CD4-positive, alpha-beta T cell treated with Interleukin-12 subunit alpha and Interleukin-12 subunit beta, for 1 hour (primary cell): ENCODE data around the gene RIMOC1.
"Not testable (repeated sequence)": the region's sequence is repeated elsewhere in the genome, so short reads cannot be mapped to it uniquely, and the experiment has no call there.

ENCODE experiments used
- DNase-seq: peaks from one replicate; pipeline ENCODE4 v3.0.0-alpha.2; 2020

RIMOC1 gene

DNA sequence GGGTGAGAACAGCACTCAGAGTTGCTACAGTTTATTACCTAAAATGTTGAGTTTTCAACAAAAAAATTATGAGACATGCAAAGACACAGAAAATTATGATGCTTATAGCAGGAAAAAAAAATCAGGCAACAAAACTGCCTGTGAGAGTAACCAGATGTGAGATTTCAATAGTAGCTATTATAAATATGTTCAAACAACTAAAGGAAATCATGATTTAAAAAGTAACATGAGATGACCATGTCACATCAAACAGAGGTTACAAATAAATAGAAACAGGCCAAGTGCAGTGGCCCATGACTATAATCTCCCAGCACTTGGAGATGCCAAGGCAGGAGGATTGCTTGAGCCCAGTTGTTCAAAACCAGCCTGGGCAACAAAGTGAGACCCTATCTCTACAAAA is 12.1 kb upstream of the RIMOC1 start:
- no peak for DNase-seq

DNA sequence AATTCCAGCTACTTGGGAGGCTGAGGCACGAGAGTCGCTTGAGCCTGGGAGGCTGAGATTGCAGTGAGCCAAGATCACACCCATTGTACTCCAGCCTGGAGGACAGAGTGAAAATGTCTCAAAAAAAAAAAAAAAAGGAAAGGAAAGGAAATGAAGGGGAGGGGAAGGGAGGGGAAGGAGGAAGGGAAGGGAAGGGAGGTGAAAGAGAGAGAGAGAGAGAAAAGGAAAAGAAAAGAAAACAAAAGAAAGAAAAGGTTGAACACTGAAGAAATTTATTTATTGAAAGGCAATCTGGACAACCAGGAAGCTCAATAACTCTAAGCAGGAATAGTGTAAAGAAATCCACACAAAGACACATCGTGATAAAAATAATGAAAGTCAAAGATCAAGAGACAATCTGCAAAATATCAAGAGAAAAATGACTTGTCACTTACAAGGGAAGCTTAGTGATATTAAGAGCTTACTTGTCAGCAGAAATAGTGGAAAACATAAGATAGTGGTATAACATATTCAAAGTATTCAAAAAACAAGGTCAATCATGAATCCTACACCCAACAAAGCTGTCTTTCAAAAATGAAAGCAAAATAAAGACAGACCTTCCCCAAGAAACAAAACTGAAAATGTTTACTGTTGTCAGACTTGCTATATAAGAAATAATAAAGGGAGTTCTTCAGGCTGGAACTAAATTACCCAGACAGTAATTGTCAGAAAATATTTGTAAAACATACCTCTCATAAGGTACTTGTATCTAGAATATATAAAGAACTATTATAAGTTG is 10.9 kb upstream of the RIMOC1 start:
- no peak for DNase-seq

DNA sequence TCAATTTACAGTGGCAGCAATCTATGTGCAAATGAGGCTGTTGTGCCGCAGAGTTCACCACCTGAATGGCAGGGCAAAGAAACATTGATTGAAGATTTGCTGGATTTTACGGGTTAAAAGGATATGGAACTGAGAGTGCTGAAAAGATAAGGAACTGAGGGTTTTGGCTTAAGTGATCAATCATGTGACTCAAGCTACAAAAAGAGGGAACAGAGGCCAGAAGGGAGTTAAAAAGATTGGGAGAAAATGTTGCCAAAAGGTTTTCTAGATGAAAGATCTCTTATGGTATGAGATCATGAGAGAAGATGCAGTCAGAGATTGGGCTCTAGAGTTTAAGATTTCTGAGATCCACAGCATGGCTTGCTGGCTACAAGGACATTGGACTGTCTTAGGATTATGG is 7.9 kb upstream of the RIMOC1 start:
- no peak for DNase-seq

DNA sequence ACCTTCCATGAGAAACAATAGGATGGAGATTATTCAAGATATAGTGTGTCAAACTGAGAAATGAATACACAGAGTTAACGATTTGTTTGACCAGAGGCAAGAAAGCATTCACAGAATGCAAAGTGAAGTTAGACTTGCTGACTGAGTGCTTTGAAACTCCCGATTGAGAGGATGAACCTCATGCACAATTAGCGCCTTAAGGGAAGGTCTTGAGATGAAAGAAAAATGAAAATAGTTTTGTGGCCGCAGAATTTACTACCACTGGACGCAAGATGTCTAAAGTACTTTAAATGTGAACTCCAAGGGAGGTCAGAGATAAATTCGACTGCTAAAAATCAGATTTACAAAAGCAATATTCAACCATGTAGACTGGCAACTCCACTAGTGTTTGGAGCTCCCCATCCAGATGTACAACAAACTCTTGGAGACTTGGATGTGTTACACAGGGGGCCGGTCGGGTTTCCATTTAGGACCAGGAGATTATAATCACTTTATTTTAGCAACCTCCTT is 707 bp upstream of the RIMOC1 start:
- DNase-seq, result no peak

DNA sequence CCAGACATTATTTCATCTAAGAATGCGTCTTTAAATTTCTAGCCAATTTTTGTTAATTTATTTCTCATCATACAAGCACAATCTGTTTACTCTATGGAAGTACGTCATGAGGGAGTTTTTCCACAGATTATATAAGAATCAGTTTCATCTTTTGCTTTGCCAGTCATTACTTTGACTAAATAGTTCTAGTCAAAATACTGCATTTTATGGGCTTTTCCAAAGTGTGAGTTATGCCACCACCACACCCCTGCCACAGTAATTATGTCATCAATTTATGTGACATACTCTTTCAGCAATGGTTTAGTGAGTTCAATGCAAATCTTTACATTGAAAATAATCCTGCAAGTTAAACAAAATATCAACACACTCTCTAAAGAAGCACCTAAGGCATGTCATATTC is 2.0 kb downstream of the RIMOC1 start:
- no peak for DNase-seq

DNA sequence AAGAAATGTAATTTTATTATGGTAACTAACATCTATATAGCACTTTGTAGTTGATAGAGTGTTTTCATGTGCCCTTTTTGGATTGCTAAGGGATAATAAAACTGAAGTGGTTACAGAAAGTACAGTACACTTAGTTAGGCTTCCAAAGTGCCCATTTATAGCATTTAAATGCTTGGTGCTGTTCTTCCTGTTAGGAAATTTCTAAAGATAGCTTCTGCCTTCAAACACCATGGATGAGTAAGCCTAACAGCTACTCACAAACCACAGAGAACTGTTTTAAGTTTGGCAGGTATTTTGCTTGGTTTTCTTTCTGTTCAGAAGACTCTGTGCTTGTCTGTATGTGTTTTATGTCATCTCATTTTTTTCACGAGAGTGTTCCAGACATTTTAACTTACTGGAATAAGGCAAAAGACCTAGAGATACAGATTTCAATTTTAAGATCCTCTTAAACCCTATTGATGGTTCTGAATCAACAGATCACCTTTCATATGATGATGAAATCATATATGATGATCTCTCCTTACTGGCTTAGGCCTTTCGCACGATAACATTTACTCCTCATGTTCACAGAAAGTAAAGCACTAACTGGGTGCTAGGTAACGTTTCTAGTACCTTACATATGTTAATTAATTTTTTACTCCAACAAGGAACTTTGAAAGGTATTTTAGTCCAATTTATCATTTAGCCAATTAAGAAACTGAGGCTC is 4.4 kb downstream of the RIMOC1 start:
- no peak for DNase-seq

DNA sequence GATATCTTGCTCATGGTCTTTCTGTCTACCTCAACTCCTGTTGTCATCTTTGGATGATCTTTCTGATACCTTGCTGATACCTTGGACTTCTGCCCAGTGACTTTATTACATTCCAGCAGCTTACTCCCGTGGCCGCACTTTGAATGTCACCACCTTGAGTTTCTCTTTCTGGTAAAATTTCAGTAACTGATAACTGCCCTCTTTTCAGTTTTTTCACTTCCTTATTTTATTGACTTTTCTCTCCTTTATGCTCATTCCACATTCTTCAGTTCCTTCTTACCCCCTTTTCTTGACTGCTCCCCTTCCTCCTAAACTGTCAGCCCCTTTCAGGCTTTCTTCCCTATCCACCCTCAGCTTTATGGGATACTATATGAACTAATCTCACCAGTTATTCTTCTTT is 14.0 kb downstream of the RIMOC1 start:
- no peak for DNase-seq

DNA sequence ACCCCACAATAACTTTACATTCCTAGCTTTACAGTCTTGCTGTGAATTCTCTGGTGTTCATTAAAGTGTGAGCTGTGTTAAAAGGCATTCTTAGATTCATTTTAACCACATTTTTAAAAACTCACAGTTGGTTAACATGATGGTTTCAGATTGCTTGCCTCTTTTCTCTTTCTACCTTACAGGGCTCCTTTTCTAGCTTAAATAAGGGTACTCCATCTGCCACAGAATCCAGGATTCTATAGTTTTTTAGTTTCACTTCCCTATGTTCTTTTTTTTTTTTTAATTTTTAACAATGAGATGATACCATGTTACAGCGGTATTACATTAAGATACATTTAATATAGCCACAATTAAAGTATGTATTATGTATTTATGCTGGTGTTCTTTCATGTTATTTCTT is 17.0 kb downstream of the RIMOC1 start:
- no peak for DNase-seq

DNA sequence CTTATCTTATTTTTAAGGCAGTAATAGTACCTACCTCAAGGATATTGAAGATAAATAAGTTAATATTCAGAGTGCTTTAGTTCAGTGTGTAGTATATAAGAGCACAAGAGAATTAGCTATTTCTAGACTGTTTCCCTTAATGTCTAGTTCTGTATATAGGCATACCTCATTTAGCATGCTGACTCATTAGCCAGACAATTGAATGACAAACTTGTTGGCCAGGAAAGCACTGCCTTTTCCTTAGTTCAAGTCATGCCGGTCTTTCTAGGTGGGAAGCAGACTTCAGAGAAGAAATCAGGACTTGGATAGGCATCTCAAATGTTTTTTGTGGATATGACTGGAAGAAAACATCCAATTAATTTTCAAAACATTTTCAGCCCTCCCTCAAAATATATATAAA is 17.7 kb downstream of the RIMOC1 start:
- DNase-seq, result no peak

DNA sequence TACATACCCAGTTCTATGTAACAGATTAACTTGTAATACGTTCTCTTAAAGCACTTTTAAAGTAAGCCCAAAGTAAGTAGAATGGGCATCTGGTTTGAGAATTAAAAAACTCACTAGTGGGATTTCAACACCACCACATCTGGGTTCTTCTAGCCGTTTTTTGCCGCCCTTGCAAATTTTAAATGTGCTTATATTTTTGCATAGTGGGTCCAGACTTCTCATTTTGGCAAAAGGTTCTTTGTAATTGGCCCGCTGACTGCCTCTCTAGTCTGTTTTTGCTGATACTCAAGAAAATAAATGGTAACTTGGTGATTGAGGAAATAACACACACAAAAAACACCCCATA is 20.4 kb downstream of the RIMOC1 start:
- no peak for DNase-seq

DNA sequence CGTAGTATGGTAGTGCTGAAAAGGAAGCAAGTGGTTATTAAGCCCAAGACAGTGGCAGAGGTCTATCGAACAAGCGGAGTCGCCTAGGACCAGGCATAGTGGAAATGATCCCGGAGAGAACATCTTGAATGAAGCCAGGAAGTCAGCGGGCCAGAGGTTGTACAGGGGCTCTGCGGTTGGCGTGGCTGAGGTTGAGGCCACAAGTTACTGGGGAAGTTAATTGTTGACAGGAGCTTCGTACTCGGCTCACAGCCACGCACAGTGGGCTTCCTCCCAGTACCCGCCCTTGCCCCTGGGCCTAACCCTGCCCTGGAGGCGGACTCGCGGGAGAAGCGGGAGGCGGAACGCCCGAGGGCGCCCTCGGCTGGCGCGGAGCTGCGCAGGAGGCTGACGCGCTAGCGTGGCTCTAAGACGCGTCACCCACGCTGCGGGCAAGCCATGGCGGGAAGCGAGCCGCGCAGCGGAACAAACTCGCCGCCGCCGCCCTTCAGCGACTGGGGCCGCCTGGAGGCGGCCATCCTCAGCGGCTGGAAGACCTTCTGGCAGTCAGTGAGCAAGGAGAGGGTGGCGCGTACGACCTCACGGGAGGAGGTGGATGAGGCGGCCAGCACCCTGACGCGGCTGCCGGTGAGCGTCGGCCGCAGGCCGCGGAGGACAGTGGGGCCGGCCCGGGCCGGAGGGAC is 20.9 kb downstream of the RIMOC1 start, which contains the start of gene FBXO4:
TSS of gene FBXO4 (plus strand) at position 410 of the 683 bp plus-strand sequence. CDS start at position 439, 29 bp downstream.
- peak; percentile 89 for DNase-seq

DNA sequence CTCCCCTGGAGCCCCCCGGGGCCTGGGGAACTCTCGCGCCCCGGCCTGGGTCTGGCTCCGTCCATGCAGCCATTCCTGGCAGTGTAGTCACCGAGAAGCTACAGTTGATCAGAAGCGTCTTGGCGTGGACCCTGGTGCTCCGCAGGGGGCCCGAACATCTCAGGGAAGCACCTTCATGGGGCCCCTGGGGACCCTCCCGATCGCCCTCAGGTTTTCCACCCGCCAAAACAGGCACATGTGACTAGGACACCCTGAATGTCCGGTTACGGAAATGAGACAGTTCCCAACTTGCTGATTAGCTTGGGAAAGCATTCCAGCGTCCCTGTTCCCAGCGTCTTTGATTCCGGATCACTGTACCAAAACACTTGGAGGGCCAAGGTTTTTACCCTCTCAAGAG is 21.4 kb downstream of the RIMOC1 start:
- no peak for DNase-seq

DNA sequence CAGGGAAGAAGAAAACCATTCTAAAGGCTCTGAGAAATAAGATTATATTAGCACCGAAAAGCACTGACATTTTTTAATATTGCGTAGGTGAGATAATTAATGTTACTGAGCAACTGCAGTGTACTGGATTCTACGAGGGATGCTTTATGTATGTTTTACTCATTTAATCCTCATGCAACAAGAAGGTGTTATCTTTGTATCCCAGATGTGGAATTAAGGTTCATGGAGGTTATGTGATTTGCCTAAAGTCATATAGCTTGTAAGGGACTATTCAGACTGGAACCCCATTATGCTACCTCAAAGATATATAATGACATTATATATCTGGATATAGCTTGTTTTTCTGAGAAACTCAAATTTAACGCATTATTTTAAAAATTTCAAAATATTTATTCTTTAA is 23.5 kb downstream of the RIMOC1 start:
- no peak for DNase-seq

DNA sequence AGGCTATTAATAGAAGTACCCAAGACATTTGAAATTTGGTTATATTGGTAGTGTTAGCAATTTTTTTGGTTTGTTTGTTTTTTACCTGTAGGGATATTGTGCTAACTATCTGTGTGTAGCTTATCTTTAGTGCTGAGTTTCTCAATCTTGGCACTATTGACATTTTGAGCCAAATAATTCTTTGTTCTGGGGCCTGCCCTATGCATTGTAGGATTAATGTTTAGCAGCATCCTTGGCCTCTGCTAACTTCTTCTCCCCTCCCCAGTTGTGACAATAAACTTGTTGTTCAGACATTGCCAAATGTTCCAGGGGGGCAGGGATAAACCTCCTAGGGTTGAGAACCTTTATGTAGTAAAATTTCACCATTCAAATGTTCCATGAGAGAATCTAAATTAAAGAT is 24.9 kb downstream of the RIMOC1 start:
- DNase-seq, result no peak

DNA sequence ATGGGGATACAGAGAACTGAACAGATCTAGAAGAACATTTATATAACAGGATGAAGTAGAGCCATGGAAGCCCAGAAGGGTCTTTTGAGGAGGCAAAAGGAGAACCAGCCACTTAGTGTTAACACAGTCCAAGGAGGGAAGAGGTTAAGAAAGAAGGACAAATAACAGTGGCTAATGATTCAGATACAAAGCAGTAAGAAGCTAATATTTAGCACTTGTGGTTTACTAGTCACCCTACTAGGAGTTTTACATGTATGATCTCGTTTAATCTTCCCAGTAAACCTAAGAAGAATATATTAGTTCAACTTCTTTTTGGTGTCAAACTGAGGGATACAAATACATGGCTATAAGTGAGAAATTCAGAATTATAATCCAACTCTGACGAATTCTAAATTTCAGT is 28.6 kb downstream of the RIMOC1 start:
- no peak for DNase-seq

DNA sequence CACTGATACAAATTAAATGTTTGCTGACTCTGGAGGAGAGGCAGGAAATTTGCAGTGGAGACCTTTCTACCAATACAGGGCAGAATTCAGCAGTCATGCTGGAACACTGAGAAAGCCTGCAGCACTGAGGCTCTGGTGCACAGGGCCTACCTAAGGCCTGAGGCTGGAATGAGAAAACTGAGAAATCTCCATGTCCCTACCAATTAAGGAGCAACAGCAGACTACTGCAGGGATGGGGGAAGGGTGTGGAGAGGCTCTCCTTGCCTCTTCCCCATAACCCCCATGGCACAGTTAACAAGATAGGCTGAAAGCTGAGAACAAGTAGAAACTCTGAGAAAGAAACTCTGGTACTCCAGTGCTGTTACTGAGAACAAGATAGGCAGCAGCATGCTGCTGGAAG is 31.4 kb downstream of the RIMOC1 start:
- no peak for DNase-seq

DNA sequence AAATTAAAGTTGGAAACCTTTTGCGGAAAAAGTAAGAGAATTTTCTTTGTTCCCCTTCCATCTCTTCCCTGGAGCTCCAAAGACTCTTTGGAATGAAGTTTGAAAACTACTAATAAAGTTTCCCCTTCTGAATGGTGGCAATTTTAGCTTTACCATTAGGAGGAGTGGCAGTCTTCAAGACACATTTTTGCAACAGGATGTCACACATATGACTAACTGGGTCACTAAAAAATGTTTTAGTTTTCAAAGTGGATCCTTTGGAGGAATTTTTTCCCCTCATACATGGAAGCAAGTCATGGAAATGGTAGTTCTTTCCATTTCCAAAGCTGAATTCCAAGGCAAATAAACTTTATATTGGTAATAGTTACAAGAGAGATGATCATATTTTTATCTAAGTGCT is 36.5 kb downstream of the RIMOC1 start:
- no peak for DNase-seq

DNA sequence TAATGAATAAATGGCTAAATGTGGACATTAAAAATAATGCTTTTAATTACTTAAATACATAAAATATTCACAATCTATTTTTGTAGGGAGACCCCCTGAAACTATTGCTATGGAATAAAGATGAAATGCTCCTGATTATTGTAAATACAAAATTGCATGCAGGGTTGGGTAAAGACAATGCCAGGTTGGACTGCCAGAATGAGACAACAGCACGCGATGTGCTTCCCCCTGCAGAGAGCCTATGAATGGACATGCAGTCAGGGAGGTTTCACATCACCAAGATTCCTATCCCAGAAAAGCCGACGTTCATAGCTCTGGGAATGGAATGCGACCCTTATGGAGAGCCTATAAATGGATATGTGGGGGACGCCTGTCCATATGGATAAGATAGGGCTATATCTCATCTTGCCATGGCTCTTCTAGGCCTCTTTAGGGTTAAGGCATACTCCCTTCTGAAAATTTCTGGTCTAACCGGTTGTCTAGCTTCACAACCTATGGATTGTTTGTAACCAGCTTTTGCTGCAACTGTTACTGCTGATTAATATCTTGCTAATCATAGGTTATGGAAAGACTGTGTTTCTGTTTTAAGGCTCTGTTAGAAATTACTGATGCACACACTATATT is 41.3 kb downstream of the RIMOC1 start:
- not testable (repeated sequence) for DNase-seq

DNA sequence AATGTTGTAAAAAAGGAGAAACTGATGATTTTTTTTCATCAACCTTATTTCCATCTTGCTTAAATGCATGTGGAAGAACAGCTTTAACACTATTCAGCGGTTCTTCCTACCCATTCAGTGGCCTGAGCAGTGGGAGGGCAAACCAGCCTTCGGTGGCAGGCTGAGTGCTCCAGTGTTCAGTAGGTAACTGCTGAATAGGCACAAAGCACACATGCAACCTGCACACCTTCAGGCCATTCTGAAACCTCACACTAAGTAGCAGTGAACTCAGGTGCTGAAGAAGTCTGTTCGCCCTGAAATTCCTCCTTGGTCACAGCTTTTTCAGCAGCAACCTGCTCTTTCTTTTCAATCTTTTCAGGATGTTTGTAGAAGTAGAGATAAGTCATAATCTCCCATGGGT is 47.1 kb downstream of the RIMOC1 start:
- no peak for DNase-seq
